IMR-90 (cell line): ENCODE results near the gene IQSEC1. TPM values are rescaled to one million over a fixed set of nuclear protein-coding genes. Genes with fewer than 3 reads are reported as not detected.

Source experiments
- ATAC-seq: fragments of 200-7000 bp; cut with Tn5 transposase; 2 replicates; pipeline ENCODE4 v1.9.1; 2020; ENCODE audit warnings: low read depth, mild to moderate bottlenecking, moderate library complexity
- BruUV-seq: library from RNA; stranded (reverse); fragments of 400-500 nt; replicated peaks from 2 replicates; lab custom pipeline; 2021; lab: Mats Ljungman, UMichigan
- CTCF ChIA-PET: fragments of 300-600 bp; formaldehyde crosslinking; extraction: SDS; loops from one replicate; lab custom pipeline; 2021; ENCODE audit warnings: antibody characterized with exemption; lab: Yijun Ruan, JAX
- POLR2A ChIA-PET: fragments of 300-600 bp; sonication (Branson Sonifier 250); formaldehyde crosslinking; loops from one replicate; lab custom pipeline; 2022; ENCODE audit warnings: antibody characterized with exemption; ENCODE audit not compliant: unreplicated experiment; lab: Charles Lee
- DNase-seq: peaks from one replicate; pipeline ENCODE4 v3.0.0; 2013
- H2AFZ ChIP-seq: replicated peaks from 2 replicates; pipeline ENCODE3; 2013; ENCODE audit warnings: low read length, mild to moderate bottlenecking; ENCODE audit not compliant: poor library complexity
- H2AK5ac ChIP-seq: 2 replicates; pipeline ENCODE4 v1.6.1; 2013; ENCODE audit warnings: low read depth, low read length, inconsistent platforms
- H2AK9ac ChIP-seq: replicated peaks from 2 replicates; pipeline ENCODE3; 2013; ENCODE audit warnings: mild to moderate bottlenecking, low read depth, low read length, moderate library complexity; ENCODE audit not compliant: poor library complexity
- H2BK120ac ChIP-seq: 2 replicates; pipeline ENCODE4 v1.6.1; 2013; ENCODE audit warnings: low read depth, low read length, inconsistent platforms
- H2BK15ac ChIP-seq: 3 replicates; pipeline ENCODE4 v1.6.1; 2013; ENCODE audit warnings: low read depth, low read length, inconsistent platforms
- H2BK20ac ChIP-seq: 2 replicates; pipeline ENCODE4 v1.6.1; 2013; ENCODE audit warnings: low read depth, mild to moderate bottlenecking, inconsistent platforms, low read length, moderate library complexity
- H2BK5ac ChIP-seq: 2 replicates; pipeline ENCODE4 v1.6.1; 2013; ENCODE audit warnings: mild to moderate bottlenecking, low read depth, low read length, inconsistent platforms; ENCODE audit not compliant: poor library complexity, severe bottlenecking
- H3K14ac ChIP-seq: replicated peaks from 2 replicates; pipeline ENCODE4 v1.6.1; 2013; ENCODE audit warnings: low read depth, low read length, inconsistent platforms
- H3K18ac ChIP-seq: 2 replicates; pipeline ENCODE4 v1.6.1; 2013; ENCODE audit warnings: low read depth, low read length, control low read depth
- H3K23ac ChIP-seq: 2 replicates; pipeline ENCODE4 v1.6.1; 2013; ENCODE audit warnings: low read depth, low read length, inconsistent platforms
- H3K27ac ChIP-seq: 2 replicates; pipeline ENCODE4 v1.5.1; 2013; ENCODE audit warnings: mild to moderate bottlenecking, control low read depth, low read length; ENCODE audit not compliant: insufficient read depth
- H3K27me3 ChIP-seq: 2 replicates; pipeline ENCODE4 v1.6.1; 2013; ENCODE audit warnings: low read length; ENCODE audit not compliant: control insufficient read depth, insufficient read depth
- H3K36me3 ChIP-seq: 2 replicates; pipeline ENCODE4 v1.6.1; 2013; ENCODE audit warnings: low read length, mixed read lengths; ENCODE audit not compliant: control insufficient read depth, insufficient read depth
- H3K4ac ChIP-seq: 2 replicates; pipeline ENCODE4 v1.6.1; 2013; ENCODE audit warnings: low read depth, low read length, inconsistent platforms
- H3K4me1 ChIP-seq: 2 replicates; pipeline ENCODE4 v1.6.1; 2013; ENCODE audit warnings: low read length, mixed read lengths; ENCODE audit not compliant: control insufficient read depth, insufficient read depth
- H3K4me2 ChIP-seq: 2 replicates; pipeline ENCODE4 v1.6.1; 2013; ENCODE audit warnings: low read depth, mild to moderate bottlenecking, control low read depth, low read length, moderate library complexity
- H3K4me3 ChIP-seq: 2 replicates; pipeline ENCODE4 v1.5.1; 2013; ENCODE audit warnings: low read depth, mild to moderate bottlenecking, control low read depth, low read length, moderate library complexity; ENCODE audit not compliant: insufficient read depth
- H3K56ac ChIP-seq: 2 replicates; pipeline ENCODE4 v1.6.1; 2013; ENCODE audit warnings: low read length, inconsistent platforms; ENCODE audit not compliant: insufficient read depth; ENCODE audit errors: extremely low read depth
- H3K79me1 ChIP-seq, 2 experiments: 2 replicates each; pipeline ENCODE4 v1.6.1; 2013; ENCODE audit warnings: low read length in 2 of 2, inconsistent platforms in 1 of 2, low read depth in 1 of 2
- H3K9ac ChIP-seq: 2 replicates; pipeline ENCODE4 v1.6.1; 2013; ENCODE audit warnings: low read depth, low read length, control low read depth
- H3K9me1 ChIP-seq: 2 replicates; pipeline ENCODE4 v1.6.1; 2013; ENCODE audit warnings: low read length, inconsistent platforms; ENCODE audit not compliant: insufficient read depth
- H3K9me3 ChIP-seq: 2 replicates; pipeline ENCODE4 v1.6.1; 2013; ENCODE audit warnings: low read length; ENCODE audit not compliant: control insufficient read depth, insufficient read depth
- H4K20me1 ChIP-seq: 2 replicates; pipeline ENCODE4 v1.6.1; 2013; ENCODE audit warnings: low read length, inconsistent platforms; ENCODE audit not compliant: insufficient read depth
- H4K5ac ChIP-seq: 2 replicates; pipeline ENCODE4 v1.6.1; 2013; ENCODE audit warnings: mild to moderate bottlenecking, low read depth, low read length, control low read depth
- H4K8ac ChIP-seq, 2 experiments: 2 replicates each; pipeline ENCODE4 v1.6.1; 2013; ENCODE audit warnings: low read depth in 2 of 2, low read length in 2 of 2, control low read depth in 1 of 2, inconsistent platforms in 1 of 2
- H4K91ac ChIP-seq: 2 replicates; pipeline ENCODE4 v1.6.1; 2013; ENCODE audit warnings: low read depth, low read length, inconsistent platforms; ENCODE audit not compliant: insufficient read depth
- BHLHE40 ChIP-seq: fragments of 150-350 bp; IDR thresholded peaks from 2 replicates; pipeline ENCODE4 v1.6.1; 2016; ENCODE audit warnings: mild to moderate bottlenecking, low read depth, low read length
- CEBPB ChIP-seq: IDR thresholded peaks from 2 replicates; pipeline ENCODE4 v1.6.1; 2012; ENCODE audit warnings: low read depth, low read length, improper control_type of control experiment
- CHD1 ChIP-seq: IDR thresholded peaks from 2 replicates; pipeline ENCODE4 v1.6.1; 2012; ENCODE audit warnings: low read depth, low read length, improper control_type of control experiment
- FOS ChIP-seq: fragments of 150-350 bp; IDR thresholded peaks from 2 replicates; pipeline ENCODE4 v1.6.1; 2016; ENCODE audit warnings: low read depth, low read length
- MAFK ChIP-seq: IDR thresholded peaks from 2 replicates; pipeline ENCODE4 v1.6.1; 2012; ENCODE audit warnings: low read depth, low read length, improper control_type of control experiment
- MAZ ChIP-seq: IDR thresholded peaks from 2 replicates; pipeline ENCODE4 v1.6.1; 2012; ENCODE audit warnings: low read depth, mild to moderate bottlenecking, low read length, improper control_type of control experiment, moderate library complexity, borderline replicate concordance
- MXI1 ChIP-seq: IDR thresholded peaks from 2 replicates; pipeline ENCODE4 v1.6.1; 2012; ENCODE audit warnings: low read depth, mild to moderate bottlenecking, low read length, moderate library complexity, borderline replicate concordance
- NFE2L2 ChIP-seq: fragments of 150-350 bp; IDR thresholded peaks from 2 replicates; pipeline ENCODE4 v1.6.1; 2016; ENCODE audit warnings: low read depth, mild to moderate bottlenecking, low read length
- POLR2A ChIP-seq: IDR thresholded peaks from 2 replicates; pipeline ENCODE4 v1.6.1; 2012; ENCODE audit warnings: mild to moderate bottlenecking, low read depth, low read length
- RAD21 ChIP-seq: IDR thresholded peaks from 2 replicates; pipeline ENCODE4 v1.6.1; 2012; ENCODE audit warnings: low read length, improper control_type of control experiment
- RCOR1 ChIP-seq: IDR thresholded peaks from 2 replicates; pipeline ENCODE4 v1.6.1; 2012; ENCODE audit warnings: mild to moderate bottlenecking, low read length, improper control_type of control experiment; ENCODE audit not compliant: insufficient replicate concordance
- RFX5 ChIP-seq: IDR thresholded peaks from 2 replicates; pipeline ENCODE4 v1.8.0; 2012; ENCODE audit warnings: low read depth, mild to moderate bottlenecking, low read length, moderate library complexity
- SMC3 ChIP-seq: fragments of 150-350 bp; IDR thresholded peaks from 2 replicates; pipeline ENCODE4 v1.6.1; 2016; ENCODE audit warnings: low read depth, mild to moderate bottlenecking, antibody characterized with exemption, low read length, moderate library complexity
- USF2 ChIP-seq: fragments of 150-350 bp; IDR thresholded peaks from 2 replicates; pipeline ENCODE4 v1.6.1; 2017; ENCODE audit warnings: mild to moderate bottlenecking, antibody characterized with exemption, low read length, low read depth
- WGBS, 2 experiments: methylation state at CpG; one replicate each; pipeline versions ENCODE4 v1.1.5 to v1.1.7; 2013; ENCODE audit warnings: missing lambda C conversion rate in 2 of 2; ENCODE audit not compliant: insufficient read length in 1 of 2; ENCODE audit errors: extremely low coverage in 2 of 2; 5-methylcytosine and 5-hydroxymethylcytosine counted together
- dilution Hi-C: fragments of 300-500 bp; cut with HindIII; formaldehyde crosslinking; loops from one replicate; pipeline ENCODE4 v1.14.3; 2018; ENCODE audit warnings: low sequenced_read_pairs; ENCODE audit not compliant: unreplicated experiment
- in situ Hi-C: fragments of 300-500 bp; cut with MboI; formaldehyde crosslinking; loops from 3 replicates; pipeline ENCODE4 v1.14.3; 2019; ENCODE audit warnings: low sequenced_read_pairs, inconsistent platforms, mixed read lengths
- intact Hi-C: fragments of 100-400 bp; cut with micrococcal nuclease; formaldehyde crosslinking; loops from 2 replicates; pipeline ENCODE4 v1.10.0; 2022
- polyA plus RNA-seq, 3 experiments: library from polyadenylated mRNA; depleted of rRNA; stranded (reverse); fragments of >200 nt; gene quantifications; 2 replicates each; pipeline ENCODE4 v1.2.3, GENCODE V29; 2012; ENCODE audit warnings: low replicate concordance in 1 of 3
- total RNA-seq: library from RNA; depleted of rRNA; stranded (reverse); fragments of >200 nt; gene quantifications from 2 replicates; pipeline ENCODE4 v1.2.3, GENCODE V29; 2012
- TF ChIP-seq, protein P1 (sequence below): conservative IDR thresholded peaks from 2 replicates; pipeline ENCODE4 v1.5.1; 2012; ENCODE audit warnings: mild to moderate bottlenecking, low read depth, low read length, improper control_type of control experiment
- TF ChIP-seq, protein P2 (sequence below): fragments of 150-350 bp; IDR thresholded peaks from 2 replicates; pipeline ENCODE4 v1.6.1; 2016; ENCODE audit warnings: low read depth, mild to moderate bottlenecking, low read length, moderate library complexity, borderline replicate concordance

Gene IQSEC1
- total and polyA plus RNA-seq, 2 of the 4 experiments (the other 2 are of a cell fraction), result 5.9 to 11.9 TPM

- peaks cover 3% of the 10 kb centered on the region; the same call in 1 of the 2 replicates for H3K9me3 ChIP-seq
- no peaks in the 10 kb centered on the region for H4K20me1 ChIP-seq
- peaks cover 78% of the 10 kb centered on the region for H3K27me3 ChIP-seq
- no TSS peak for BruUV-seq
- H2AK5ac ChIP-seq, result no peak overlapping the region
- TF ChIP-seq RCOR1 (no peak), POLR2A (no peak), MAFK (no peak), RAD21 (no peak), NFE2L2 (no peak), MAZ (no peak), BHLHE40 (no peak), RFX5 (no peak), USF2 (no peak), CEBPB (no peak), SMC3 (no peak), CHD1 (no peak), MXI1 (no peak), FOS (no peak)
- TF ChIP-seq, protein P1, sequence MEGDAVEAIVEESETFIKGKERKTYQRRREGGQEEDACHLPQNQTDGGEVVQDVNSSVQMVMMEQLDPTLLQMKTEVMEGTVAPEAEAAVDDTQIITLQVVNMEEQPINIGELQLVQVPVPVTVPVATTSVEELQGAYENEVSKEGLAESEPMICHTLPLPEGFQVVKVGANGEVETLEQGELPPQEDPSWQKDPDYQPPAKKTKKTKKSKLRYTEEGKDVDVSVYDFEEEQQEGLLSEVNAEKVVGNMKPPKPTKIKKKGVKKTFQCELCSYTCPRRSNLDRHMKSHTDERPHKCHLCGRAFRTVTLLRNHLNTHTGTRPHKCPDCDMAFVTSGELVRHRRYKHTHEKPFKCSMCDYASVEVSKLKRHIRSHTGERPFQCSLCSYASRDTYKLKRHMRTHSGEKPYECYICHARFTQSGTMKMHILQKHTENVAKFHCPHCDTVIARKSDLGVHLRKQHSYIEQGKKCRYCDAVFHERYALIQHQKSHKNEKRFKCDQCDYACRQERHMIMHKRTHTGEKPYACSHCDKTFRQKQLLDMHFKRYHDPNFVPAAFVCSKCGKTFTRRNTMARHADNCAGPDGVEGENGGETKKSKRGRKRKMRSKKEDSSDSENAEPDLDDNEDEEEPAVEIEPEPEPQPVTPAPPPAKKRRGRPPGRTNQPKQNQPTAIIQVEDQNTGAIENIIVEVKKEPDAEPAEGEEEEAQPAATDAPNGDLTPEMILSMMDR, result no peak
- TF ChIP-seq, protein P2, sequence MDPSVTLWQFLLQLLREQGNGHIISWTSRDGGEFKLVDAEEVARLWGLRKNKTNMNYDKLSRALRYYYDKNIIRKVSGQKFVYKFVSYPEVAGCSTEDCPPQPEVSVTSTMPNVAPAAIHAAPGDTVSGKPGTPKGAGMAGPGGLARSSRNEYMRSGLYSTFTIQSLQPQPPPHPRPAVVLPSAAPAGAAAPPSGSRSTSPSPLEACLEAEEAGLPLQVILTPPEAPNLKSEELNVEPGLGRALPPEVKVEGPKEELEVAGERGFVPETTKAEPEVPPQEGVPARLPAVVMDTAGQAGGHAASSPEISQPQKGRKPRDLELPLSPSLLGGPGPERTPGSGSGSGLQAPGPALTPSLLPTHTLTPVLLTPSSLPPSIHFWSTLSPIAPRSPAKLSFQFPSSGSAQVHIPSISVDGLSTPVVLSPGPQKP, result no peak
- H2BK120ac ChIP-seq, result no peak overlapping the region
- ChIA-PET CTCF (no interaction called here), POLR2A (no interaction called here)
- dilution Hi-C loops (no loop called here), in situ Hi-C loops (no loop called here), intact Hi-C loops (no loop called here)
- no peak overlapping the region for H2AFZ ChIP-seq
- H3K4me3 ChIP-seq, result no peak overlapping the region
- no peak for DNase-seq
- H2BK5ac ChIP-seq, result no peak overlapping the region
- no peak overlapping the region for H3K4me2 ChIP-seq
- no peaks in the 10 kb centered on the region for H3K36me3 ChIP-seq
- H2AK9ac ChIP-seq, result no peak overlapping the region
- no peak overlapping the region for H3K23ac ChIP-seq
- H3K27ac ChIP-seq, result no peak overlapping the region
- no peak overlapping the region for H3K56ac ChIP-seq
- no peak overlapping the region for H3K18ac ChIP-seq
- H3K4me1 ChIP-seq, result no peaks in the 10 kb centered on the region
- no peak overlapping the region for H3K9ac ChIP-seq
- no peak overlapping the region for H2BK15ac ChIP-seq
- no peak overlapping the region for H4K5ac ChIP-seq
- H4K91ac ChIP-seq, result no peak overlapping the region
- H3K4ac ChIP-seq, result no peak overlapping the region
- 38% methylated on average over 5 of the region's 21 CpGs; no CpG with 5 or more reads in 1 of the 2 experiments for WGBS, 2 experiments
- H3K9me1 ChIP-seq, result no peaks in the 10 kb centered on the region
- ATAC-seq, result no peak
- no peak overlapping the region for H2BK20ac ChIP-seq
- H3K14ac ChIP-seq, result no peak overlapping the region
- H4K8ac ChIP-seq, result no peak overlapping the region
- H3K79me1 ChIP-seq, result no peaks in the 10 kb centered on the region
Observed at GRCh38 chr3:13077431-13078162, 4.4 kb upstream of the IQSEC1 start.
